AG04450 (cell line): ENCODE data around the gene ATP6V0D1. TPM values are rescaled to one million over a fixed set of nuclear protein-coding genes. Genes with fewer than 3 reads are reported as not detected.

Experiments
- CTCF ChIA-PET: fragments of 300-600, 350-600 bp; formaldehyde crosslinking; extraction: SDS; loops from one replicate; lab custom pipeline; 2022; ENCODE audit warnings: antibody characterized with exemption, inconsistent platforms; lab: Charles Lee
- POLR2A ChIA-PET: fragments of 350-600 bp; formaldehyde crosslinking; extraction: SDS; loops from one replicate; lab custom pipeline; 2021; ENCODE audit warnings: antibody characterized with exemption, inconsistent platforms; lab: Yijun Ruan, JAX
- DNase-seq: peaks from one replicate; pipeline ENCODE4 v3.0.0-alpha.2; 2011; ENCODE audit warnings: low read depth, low spot score
- H3K27ac ChIP-seq: one replicate; pipeline ENCODE4 v1.5.1; 2012; ENCODE audit warnings: low read depth, low read length, control low read depth
- H3K27me3 ChIP-seq: one replicate; pipeline ENCODE4 v1.6.0; 2012; ENCODE audit warnings: low read length; ENCODE audit not compliant: control insufficient read depth, insufficient read depth
- H3K4me3 ChIP-seq: 2 replicates; pipeline ENCODE4 v1.5.1; 2011; ENCODE audit warnings: mild to moderate bottlenecking, low read depth, low read length, control low read depth
- H3K9me3 ChIP-seq: 2 replicates; pipeline ENCODE4 v1.5.1; 2012; ENCODE audit warnings: low read length; ENCODE audit not compliant: control insufficient read depth, insufficient read depth
- polyA plus RNA-seq: library from polyadenylated mRNA; depleted of rRNA; stranded (reverse); fragments of >200 nt; gene quantifications from 2 replicates; pipeline ENCODE4 v1.2.3, GENCODE V29; 2011
- TF ChIP-seq, protein P1 (sequence below): IDR thresholded peaks from 2 replicates; pipeline ENCODE4 v1.5.1; 2011; ENCODE audit warnings: low read depth, low read length, control low read depth, inconsistent platforms

The ATP6V0D1 gene
- polyA plus RNA-seq, 1 experiment: 101 TPM

DNA sequence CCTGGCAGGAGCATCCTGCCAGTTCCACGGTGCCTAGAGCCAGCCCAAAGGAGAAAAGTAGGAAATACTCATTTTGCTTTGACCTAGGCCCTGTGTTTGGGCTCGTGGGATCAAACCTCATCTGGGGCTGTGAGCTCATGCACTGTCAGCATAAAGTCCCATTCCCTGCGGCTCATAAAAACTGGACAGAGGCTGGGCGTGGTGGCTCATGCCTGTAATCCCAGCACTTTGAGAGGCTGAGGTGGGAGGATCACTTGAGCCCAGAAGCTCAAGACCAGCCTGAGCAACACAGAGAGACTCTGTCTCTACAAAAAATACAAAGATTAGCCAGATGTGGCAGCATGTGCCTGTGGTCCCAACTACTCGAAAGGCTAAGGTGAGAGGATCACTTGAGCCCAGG, 17.9 kb downstream of the ATP6V0D1 start:
- TF ChIP-seq, protein P1, sequence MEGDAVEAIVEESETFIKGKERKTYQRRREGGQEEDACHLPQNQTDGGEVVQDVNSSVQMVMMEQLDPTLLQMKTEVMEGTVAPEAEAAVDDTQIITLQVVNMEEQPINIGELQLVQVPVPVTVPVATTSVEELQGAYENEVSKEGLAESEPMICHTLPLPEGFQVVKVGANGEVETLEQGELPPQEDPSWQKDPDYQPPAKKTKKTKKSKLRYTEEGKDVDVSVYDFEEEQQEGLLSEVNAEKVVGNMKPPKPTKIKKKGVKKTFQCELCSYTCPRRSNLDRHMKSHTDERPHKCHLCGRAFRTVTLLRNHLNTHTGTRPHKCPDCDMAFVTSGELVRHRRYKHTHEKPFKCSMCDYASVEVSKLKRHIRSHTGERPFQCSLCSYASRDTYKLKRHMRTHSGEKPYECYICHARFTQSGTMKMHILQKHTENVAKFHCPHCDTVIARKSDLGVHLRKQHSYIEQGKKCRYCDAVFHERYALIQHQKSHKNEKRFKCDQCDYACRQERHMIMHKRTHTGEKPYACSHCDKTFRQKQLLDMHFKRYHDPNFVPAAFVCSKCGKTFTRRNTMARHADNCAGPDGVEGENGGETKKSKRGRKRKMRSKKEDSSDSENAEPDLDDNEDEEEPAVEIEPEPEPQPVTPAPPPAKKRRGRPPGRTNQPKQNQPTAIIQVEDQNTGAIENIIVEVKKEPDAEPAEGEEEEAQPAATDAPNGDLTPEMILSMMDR: no peak
- CTCF ChIA-PET: interaction anchor here (1.1 to 7.7 kb wide), 4 partner anchors 16 to 37 kb away, joined by 3 to 154 read pairs (median 10); partner anchors contain the start of genes ATP6V0D1 and HSD11B2
- H3K4me3 ChIP-seq: no peak overlapping the region
- no peaks in the 10 kb centered on the region for H3K9me3 ChIP-seq
- DNase-seq: no peak
- H3K27me3 ChIP-seq: no peaks in the 10 kb centered on the region
- H3K27ac ChIP-seq: no peak overlapping the region
- POLR2A ChIA-PET: interaction anchor here (0.7 to 1.0 kb wide), 2 partner anchors 17 to 200 kb away, joined by 3 to 4 read pairs; no protein-coding TSS in a partner anchor

DNA sequence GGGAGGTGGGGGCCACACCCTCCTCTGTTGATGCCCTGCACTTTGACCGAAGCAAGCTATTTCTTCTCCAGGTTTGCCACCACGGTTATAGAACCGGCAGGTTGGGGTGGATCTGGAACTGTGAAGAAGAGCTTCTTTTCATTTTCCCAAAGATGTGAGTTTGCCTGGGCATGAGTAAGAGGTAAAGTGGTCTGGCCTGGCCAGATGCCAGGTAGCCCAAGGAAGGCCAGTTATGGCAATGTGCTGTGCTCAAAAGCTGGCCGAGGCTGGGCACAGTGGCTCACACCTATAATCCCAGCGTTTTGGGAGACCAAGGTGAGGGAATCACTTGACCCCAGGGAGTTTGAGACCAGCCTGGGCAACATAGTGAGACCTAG, 18.7 kb downstream of the ATP6V0D1 start:
- POLR2A ChIA-PET: no interaction called here
- no peak for DNase-seq
- CTCF ChIA-PET: interaction anchor here (0.7 to 7.7 kb wide), 5 partner anchors 15 to 113 kb away, joined by 3 to 154 read pairs (median 7); partner anchors contain the start of genes ATP6V0D1 and HSD11B2
- H3K27ac ChIP-seq: no peak overlapping the region
- no peak overlapping the region for H3K4me3 ChIP-seq
- H3K9me3 ChIP-seq: no peaks in the 10 kb centered on the region
- H3K27me3 ChIP-seq: no peaks in the 10 kb centered on the region
- TF ChIP-seq, protein P1: no peak

DNA sequence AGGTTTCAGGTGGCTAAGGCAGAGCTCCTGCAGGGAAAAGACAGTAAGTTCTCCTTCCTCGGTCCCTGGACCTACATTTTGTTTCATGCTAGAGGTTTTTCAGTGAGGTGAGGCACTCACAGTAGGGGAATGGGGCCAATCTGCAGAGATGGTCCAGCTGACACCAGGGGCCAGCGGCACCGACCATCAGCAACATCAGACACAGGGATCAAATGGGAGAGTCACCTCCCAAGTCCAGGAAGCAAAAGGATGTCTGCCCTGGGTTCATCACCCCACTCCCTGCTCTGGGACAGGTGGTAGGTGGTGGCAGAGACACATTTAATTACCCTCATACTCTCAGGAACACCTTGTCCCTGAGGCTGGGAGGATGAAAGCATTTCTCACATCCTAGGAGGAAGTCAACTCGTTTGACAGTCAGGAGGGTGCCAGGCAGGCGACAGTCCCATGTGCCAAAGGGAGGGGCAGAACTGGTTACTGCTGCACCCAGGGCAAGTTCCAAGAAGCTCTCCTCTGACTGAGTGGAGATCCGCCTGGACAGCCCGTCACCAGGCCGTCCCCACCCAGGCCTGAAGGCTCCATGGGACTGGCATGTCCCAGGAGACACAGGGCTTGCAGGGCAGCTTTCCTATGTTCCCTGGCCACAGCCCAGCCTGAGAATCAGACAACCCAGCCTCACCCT, 19.2 kb downstream of the ATP6V0D1 start:
- TF ChIP-seq, protein P1: no peak
- DNase-seq: no peak
- Histone ChIP-seq H3K4me3 (no peak overlapping the region), H3K27ac (no peak overlapping the region), H3K9me3 (no peaks in the 10 kb centered on the region), H3K27me3 (no peaks in the 10 kb centered on the region)
- CTCF ChIA-PET: interaction anchor here (0.7 to 7.7 kb wide), 5 partner anchors 14 to 113 kb away, joined by 3 to 154 read pairs (median 7); partner anchors contain the start of gene HSD11B2
- POLR2A ChIA-PET: no interaction called here

DNA sequence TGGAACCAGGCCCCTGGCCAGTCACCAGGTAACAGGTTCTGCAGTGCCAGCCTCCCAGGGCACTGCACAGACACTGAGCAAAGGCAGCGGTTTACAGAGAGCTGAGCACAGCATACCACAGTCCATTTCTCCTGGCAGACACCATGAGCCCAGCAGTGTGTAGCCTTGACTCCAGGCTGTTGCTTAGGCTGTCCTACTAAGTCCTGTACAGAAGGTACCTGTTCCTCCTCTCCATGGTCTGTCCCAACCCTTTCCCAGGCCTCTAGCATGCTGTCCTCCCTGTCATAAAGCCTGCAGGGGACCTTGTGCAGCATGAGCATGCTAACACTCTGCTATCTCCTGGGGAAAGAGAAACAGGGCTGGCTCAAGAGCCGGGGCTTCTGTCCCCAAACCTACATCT, 20.0 kb downstream of the ATP6V0D1 start:
- Histone ChIP-seq H3K27ac (no peak overlapping the region), H3K9me3 (no peaks in the 10 kb centered on the region), H3K4me3 (no peak overlapping the region), H3K27me3 (no peaks in the 10 kb centered on the region)
- TF ChIP-seq, protein P1: no peak
- no peak for DNase-seq
- CTCF ChIA-PET: interaction anchor here (1.2 to 2.1 kb wide), 2 partner anchors 14 to 60 kb away, joined by 5 to 14 read pairs; no protein-coding TSS in a partner anchor
- POLR2A ChIA-PET: no interaction called here

DNA sequence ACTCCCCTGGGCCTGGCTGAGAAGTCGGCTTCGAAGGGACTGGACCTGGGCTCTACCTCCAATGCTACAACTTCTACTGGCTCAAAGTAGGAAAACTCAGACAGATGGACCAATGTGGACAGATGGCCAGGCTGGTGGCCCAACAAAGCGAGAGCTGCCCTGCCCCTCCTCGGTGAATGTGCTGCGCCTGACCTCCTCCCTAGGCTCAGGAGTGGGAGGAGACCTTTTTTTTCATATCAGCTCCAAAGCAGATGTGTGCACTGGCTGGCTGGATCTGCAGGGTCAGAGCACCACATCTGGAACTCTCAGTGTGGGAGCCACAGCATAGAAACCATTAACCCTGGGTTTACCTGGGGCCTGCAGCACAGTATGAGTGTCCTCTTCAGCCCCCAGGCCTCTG, 20.8 kb downstream of the ATP6V0D1 start:
- POLR2A ChIA-PET: no interaction called here
- TF ChIP-seq, protein P1: no peak
- DNase-seq: no peak
- H3K27ac ChIP-seq: no peak overlapping the region
- H3K4me3 ChIP-seq: no peak overlapping the region
- H3K9me3 ChIP-seq: no peaks in the 10 kb centered on the region
- no peaks in the 10 kb centered on the region for H3K27me3 ChIP-seq
- CTCF ChIA-PET: no interaction called here
